NCI-H1048 (cell line): ENCODE data around the gene CACNA1C.
"Not testable (repeated sequence)": the region's sequence is repeated elsewhere in the genome, so short reads cannot be mapped to it uniquely, and the experiment has no call there.

Experiments
- DNase-seq: peaks from one replicate; lab custom pipeline; 2025; lab: John Stamatoyannopoulos, UW

The CACNA1C gene

DNA sequence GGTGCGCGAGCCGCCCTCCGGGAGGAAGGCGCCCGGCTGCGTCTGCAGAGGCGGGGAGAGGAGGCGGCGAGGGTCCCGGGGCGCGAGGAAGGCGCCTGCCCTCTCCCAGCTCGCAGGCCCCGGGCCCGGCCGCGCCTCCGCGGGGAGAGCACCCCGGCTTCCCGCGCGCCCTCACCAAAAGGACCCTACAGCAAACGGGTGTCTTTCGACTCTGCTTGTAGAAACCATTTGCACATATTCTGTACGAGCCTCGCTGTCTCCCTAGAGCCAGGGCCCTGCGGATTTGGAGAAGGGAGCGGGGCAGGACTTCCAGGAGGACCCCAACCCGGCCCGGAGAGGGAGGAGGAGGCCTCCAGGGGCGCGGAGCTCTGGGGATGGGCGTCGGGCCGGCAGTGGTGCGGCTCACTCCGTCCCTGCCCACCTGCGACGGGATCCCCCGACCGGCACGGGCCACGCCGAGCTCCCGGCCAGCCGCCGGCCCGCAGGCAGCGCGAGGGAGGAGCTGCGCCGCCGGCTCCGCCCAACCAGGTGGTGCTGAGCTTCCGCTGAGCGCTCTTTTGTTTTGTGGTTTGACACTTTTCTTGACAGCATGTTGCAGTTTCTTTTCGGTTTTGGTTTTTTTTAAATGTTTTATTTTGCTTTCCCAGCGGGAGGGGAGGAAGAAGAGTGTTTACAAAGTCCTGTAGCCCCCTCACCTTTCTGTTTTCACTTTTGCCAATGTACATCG is 638.7 kb downstream of the CACNA1C start:
- no peak for DNase-seq

GRCh38 chr12:2692080-2692479 is 639.3 kb downstream of the CACNA1C start:
- DNase-seq = no peak

- DNase-seq = no peak
Measured at GRCh38 chr12:2693244-2693860, 640.6 kb downstream of the CACNA1C start.

GRCh38 chr12:2693980-2694610 is 641.3 kb downstream of the CACNA1C start:
- no peak for DNase-seq

GRCh38 chr12:2696136-2696535 is 643.3 kb downstream of the CACNA1C start:
- DNase-seq = no peak

- no peak for DNase-seq
Measured at GRCh38 chr12:2697057-2697800, 644.4 kb downstream of the CACNA1C start.

DNA sequence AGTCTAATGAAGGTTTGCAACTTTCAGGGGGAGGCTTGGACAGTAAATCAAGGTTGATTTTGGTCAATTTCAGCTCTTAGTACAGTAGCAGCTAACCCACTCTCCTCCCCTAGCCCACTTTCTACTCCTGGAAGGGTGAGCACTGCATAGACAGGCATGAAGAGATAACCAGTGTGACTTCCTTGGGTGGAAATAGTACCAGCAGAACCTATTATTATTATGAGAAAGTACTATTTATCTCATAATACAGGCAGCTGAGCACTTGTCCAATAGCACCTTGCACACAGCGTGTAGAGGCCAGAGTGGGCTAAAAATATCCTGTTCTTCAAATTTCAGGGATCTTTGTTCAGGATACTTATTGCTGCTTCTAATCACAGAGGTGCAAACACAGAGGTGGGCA is 645.8 kb downstream of the CACNA1C start:
- DNase-seq = no peak

GRCh38 chr12:2710701-2711100 is 657.9 kb downstream of the CACNA1C start:
- DNase-seq = no peak

DNA sequence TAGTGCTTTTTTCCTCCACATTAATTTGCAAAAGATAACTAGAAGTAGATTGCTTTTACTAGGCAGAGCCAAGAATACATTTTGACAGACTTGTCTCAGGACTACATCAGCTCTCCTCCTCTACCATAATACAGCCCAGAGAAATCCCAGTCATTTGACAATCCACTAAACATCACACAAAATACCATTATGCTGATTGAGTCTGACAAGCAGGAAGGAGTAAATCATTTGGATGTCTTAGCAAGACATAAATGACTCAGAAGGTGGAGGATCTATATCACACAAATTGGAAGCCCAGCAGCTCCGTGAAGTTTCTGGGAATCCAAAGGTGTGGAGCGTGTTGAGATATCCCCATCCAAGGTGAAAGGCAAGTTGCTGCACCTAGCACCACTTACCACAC is 666.6 kb downstream of the CACNA1C start:
- DNase-seq = no peak

GRCh38 chr12:2722806-2723205 is 670.0 kb downstream of the CACNA1C start:
- no peak for DNase-seq

GRCh38 chr12:2732290-2732689 is 679.5 kb downstream of the CACNA1C start:
- no peak for DNase-seq

- no peak for DNase-seq
Measured at GRCh38 chr12:2733493-2734355, 680.9 kb downstream of the CACNA1C start.

- no peak for DNase-seq
Measured at GRCh38 chr12:2735432-2735831, 682.6 kb downstream of the CACNA1C start.

GRCh38 chr12:2737656-2738241 is 685.0 kb downstream of the CACNA1C start:
- no peak for DNase-seq

DNA sequence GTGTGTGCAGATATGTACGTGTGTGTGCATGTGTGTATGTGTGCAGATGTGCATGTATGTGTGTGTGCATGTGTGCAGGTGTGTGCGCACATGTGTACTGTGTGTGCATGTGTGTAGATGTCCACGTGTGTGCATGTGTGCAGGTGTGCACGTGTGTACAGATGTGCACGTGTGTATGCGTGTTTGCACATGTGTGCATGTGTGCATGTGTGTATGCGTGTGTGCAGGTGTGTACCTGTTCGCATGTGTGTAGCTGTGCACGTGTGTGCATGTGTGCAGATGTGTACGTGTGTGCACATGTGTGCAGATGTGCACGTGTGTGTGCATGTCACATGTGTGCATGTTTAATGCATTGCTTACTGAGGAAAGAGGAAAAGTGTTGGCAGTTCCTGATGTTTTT is 686.3 kb downstream of the CACNA1C start:
- no peak for DNase-seq

DNA sequence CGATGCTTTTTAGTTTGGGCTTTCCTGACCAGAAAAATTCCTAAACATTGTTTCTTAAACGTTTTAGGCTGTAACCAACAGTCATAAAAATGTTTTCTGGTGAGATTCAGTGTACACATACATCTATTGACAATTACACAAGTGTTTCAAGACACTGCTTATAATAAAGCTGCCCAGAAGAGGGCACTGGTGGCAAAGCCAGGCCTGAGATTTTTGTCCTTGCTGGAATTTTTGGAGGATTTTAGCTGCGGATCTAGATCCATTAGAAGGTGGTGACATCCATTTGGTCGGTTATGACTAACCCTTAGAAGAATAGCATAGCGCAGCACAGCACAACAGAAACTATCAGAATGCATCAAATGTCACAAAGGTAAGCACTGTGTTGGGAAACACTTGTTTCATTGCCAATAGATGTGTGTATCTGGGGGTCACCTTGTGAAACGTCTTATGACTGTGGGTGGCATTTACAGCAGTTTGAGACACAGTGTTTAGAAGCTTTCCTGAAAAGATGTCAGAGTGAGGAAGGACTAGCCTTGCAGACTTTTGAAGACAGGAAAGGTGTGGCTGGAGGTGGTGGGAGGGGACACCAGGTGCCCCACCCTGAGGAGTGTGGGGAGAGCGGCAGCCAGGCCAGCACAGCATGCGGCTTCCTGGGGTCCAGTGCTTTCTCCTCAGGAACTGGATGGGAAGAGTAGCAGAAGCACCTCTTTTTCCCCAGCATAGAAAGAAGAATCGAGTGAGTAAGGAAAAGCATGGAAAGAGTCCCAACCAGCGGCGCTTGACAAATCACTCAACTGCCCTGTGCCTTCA is 687.2 kb downstream of the CACNA1C start:
- DNase-seq = no peak

DNA sequence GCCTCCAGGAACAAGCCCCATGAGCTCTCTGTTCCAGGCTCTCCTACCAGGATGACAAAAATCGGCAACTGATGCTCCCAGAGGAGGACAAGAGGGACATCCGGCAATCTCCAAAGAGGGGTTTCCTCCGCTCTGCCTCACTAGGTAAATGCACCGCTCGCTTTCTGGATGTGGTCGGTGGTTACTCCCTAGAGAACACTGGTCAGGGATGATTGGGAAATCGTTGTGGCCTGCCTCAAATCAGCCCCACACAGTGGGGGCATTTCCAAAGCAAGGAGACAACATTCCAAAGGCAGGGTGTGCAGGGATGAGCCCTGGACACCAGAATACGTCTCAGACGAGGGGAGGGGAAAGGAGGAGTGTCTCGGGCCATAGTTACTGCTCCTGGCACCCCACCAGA is 689.2 kb downstream of the CACNA1C start:
- not testable (repeated sequence) for DNase-seq

GRCh38 chr12:2743478-2743877 is 690.7 kb downstream of the CACNA1C start:
- DNase-seq = no peak

DNA sequence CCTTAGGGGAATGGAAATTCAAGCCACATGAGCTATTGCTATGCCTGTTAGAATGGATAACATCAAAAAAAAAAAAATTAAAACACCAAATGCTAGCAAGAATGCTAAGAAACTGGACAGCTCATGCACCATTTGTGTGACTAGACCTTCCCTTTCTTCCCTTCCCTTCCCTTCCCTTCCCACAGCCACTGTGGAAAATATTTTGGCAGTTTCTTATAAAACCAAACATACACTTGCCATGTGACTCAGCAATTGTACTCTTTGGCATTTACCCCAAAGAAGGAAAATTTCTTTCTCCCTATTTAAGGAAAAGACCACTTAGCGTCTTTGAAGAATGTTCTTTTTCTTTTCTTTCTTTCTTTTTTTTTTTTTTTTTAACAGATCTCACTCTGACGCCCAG is 692.9 kb downstream of the CACNA1C start:
- no peak for DNase-seq
